ENCODE data around the gene PLCL2. TPM values are rescaled to one million over a fixed set of nuclear protein-coding genes. Genes with fewer than 3 reads are reported as not detected.

PLCL2 gene
- total and polyA plus RNA-seq, 2 donors (not counting 1 experiment from before 2014, with no cell fraction given) = 4.0 to 11.9 TPM

DNA sequence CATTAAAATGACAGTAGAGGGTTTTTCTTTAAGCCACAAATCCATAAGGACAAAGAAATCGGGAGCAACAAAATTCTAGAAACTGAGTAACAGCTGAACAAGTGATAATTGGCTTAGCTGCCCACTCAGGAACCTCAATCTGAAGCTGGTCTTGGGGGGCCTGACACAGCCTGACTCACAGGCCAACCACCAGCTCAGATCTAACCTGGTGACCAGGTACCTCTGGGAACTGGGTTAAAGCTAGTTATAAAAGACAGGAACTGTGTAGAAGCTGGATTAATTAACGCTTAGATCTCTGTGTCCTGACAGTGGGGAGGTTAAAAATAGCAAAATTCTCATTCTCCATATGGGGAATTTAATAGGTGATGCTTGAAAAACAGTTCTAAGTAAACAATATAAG lies 161.9 kb downstream of the PLCL2 start:
- H3K4me3 ChIP-seq (replicated peaks in 1 of 4; ENCODE audit: control extremely low read depth in 1 of 4, insufficient read depth in 1 of 4, low read depth in 3 of 4, low read length in 4 of 4) = no peak overlapping the region
- no peak overlapping the region for H3K27ac ChIP-seq (ENCODE audit: insufficient read depth, low read length)
- H3K79me2 ChIP-seq (ENCODE audit: control insufficient read depth, insufficient read depth, low read length) = no peaks in the 10 kb centered on the region
- H4K20me1 ChIP-seq (ENCODE audit: control insufficient read depth, extremely low read depth, insufficient read depth, low read length) = no peaks in the 10 kb centered on the region
- H3K27me3 ChIP-seq (ENCODE audit: control insufficient read depth, insufficient read depth, low read length) = no peaks in the 10 kb centered on the region
- DNase-seq (ENCODE audit: low read depth in 2 of 2) = no peak
- no peaks in the 10 kb centered on the region for H3K36me3 ChIP-seq (ENCODE audit: control insufficient read depth, insufficient read depth, low read length)
- H3K9me3 ChIP-seq (ENCODE audit: control insufficient read depth, insufficient read depth, low read depth, low read length) = no peaks in the 10 kb centered on the region
- no peak overlapping the region for H3K4me2 ChIP-seq (ENCODE audit: extremely low read depth, insufficient read depth, low read length)
- no peaks in the 10 kb centered on the region for H3K4me1 ChIP-seq (ENCODE audit: control insufficient read depth, extremely low read depth, insufficient read depth, low read length)
- TF ChIP-seq, protein P1, sequence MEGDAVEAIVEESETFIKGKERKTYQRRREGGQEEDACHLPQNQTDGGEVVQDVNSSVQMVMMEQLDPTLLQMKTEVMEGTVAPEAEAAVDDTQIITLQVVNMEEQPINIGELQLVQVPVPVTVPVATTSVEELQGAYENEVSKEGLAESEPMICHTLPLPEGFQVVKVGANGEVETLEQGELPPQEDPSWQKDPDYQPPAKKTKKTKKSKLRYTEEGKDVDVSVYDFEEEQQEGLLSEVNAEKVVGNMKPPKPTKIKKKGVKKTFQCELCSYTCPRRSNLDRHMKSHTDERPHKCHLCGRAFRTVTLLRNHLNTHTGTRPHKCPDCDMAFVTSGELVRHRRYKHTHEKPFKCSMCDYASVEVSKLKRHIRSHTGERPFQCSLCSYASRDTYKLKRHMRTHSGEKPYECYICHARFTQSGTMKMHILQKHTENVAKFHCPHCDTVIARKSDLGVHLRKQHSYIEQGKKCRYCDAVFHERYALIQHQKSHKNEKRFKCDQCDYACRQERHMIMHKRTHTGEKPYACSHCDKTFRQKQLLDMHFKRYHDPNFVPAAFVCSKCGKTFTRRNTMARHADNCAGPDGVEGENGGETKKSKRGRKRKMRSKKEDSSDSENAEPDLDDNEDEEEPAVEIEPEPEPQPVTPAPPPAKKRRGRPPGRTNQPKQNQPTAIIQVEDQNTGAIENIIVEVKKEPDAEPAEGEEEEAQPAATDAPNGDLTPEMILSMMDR (conservative IDR thresholded peaks at IDR 0.05 in 1 of 2, IDR thresholded peaks at IDR 0.05 in 1 of 2; ENCODE audit: low read depth in 1 of 2, low read length in 2 of 2) = no peak
- no peak for TF ChIP-seq EZH2 (IDR thresholded peaks at IDR 0.05; ENCODE audit: low read length, missing control alignments)
- H3K9ac ChIP-seq (ENCODE audit: insufficient read depth, low read length) = no peak overlapping the region
- H2AFZ ChIP-seq (ENCODE audit: low read length) = no peak overlapping the region

DNA sequence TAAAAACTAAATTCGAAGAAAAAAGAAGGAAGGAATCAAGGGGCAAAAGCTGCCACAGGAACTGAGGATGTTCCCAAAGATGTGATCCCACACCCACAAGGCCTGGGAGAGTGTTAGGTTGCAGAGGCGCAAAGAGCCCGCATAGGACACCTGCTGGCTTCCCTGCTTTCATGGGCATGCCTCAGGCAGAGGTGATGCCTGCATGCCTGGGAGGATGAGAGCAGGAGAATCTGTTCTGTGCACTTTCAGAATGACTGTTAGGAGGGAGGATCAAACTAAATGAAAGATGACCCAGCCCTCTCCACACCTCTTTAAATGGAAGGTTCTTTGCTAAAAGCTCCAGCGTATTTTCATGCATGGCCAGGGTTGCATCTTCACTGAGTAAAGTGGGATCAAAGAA lies 162.4 kb downstream of the PLCL2 start:
- no peaks in the 10 kb centered on the region for H3K9me3 ChIP-seq (ENCODE audit: control insufficient read depth, insufficient read depth, low read depth, low read length)
- H3K4me3 ChIP-seq (replicated peaks in 1 of 4; ENCODE audit: control extremely low read depth in 1 of 4, insufficient read depth in 1 of 4, low read depth in 3 of 4, low read length in 4 of 4) = no peak overlapping the region
- H4K20me1 ChIP-seq (ENCODE audit: control insufficient read depth, extremely low read depth, insufficient read depth, low read length) = no peaks in the 10 kb centered on the region
- no peaks in the 10 kb centered on the region for H3K79me2 ChIP-seq (ENCODE audit: control insufficient read depth, insufficient read depth, low read length)
- TF ChIP-seq, protein P1 (conservative IDR thresholded peaks at IDR 0.05 in 1 of 2, IDR thresholded peaks at IDR 0.05 in 1 of 2; ENCODE audit: low read depth in 1 of 2, low read length in 2 of 2) = no peak
- TF ChIP-seq EZH2 (IDR thresholded peaks at IDR 0.05; ENCODE audit: low read length, missing control alignments) = no peak
- DNase-seq (ENCODE audit: low read depth in 2 of 2) = no peak
- no peaks in the 10 kb centered on the region for H3K4me1 ChIP-seq (ENCODE audit: control insufficient read depth, extremely low read depth, insufficient read depth, low read length)
- H3K36me3 ChIP-seq (ENCODE audit: control insufficient read depth, insufficient read depth, low read length) = no peaks in the 10 kb centered on the region
- H2AFZ ChIP-seq (ENCODE audit: low read length) = no peak overlapping the region
- H3K27ac ChIP-seq (ENCODE audit: insufficient read depth, low read length) = no peak overlapping the region
- H3K4me2 ChIP-seq (ENCODE audit: extremely low read depth, insufficient read depth, low read length) = no peak overlapping the region
- no peak overlapping the region for H3K9ac ChIP-seq (ENCODE audit: insufficient read depth, low read length)
- H3K27me3 ChIP-seq (ENCODE audit: control insufficient read depth, insufficient read depth, low read length) = no peaks in the 10 kb centered on the region

DNA sequence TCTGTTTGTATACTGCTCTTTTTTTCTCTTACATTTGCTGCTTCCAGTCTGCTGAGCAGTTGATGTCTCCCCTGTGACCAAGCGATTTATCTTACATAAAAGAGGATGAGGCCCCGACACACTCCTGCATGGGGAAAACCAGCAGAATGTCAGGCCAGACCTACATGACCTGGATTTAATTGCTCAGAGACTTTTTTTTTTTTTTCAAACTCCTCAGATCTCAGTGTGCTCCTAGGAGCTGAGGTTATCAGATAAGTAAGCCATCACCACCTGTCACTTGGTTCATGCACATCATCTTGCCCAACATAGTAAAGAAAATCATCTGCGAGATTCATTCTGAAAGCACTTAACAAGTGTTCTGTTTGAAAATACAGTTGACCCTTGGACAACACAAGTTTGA lies 163.1 kb downstream of the PLCL2 start:
- Histone ChIP-seq H3K9ac (ENCODE audit: insufficient read depth, low read length) (no peak overlapping the region), H3K79me2 (ENCODE audit: control insufficient read depth, insufficient read depth, low read length) (no peaks in the 10 kb centered on the region), H3K9me3 (ENCODE audit: control insufficient read depth, insufficient read depth, low read depth, low read length) (no peaks in the 10 kb centered on the region), H4K20me1 (ENCODE audit: control insufficient read depth, extremely low read depth, insufficient read depth, low read length) (no peaks in the 10 kb centered on the region), H3K27ac (ENCODE audit: insufficient read depth, low read length) (no peak overlapping the region), H3K4me2 (ENCODE audit: extremely low read depth, insufficient read depth, low read length) (no peak overlapping the region), H3K4me1 (ENCODE audit: control insufficient read depth, extremely low read depth, insufficient read depth, low read length) (no peaks in the 10 kb centered on the region), H3K4me3 (replicated peaks in 1 of 4; ENCODE audit: control extremely low read depth in 1 of 4, insufficient read depth in 1 of 4, low read depth in 3 of 4, low read length in 4 of 4) (no peak overlapping the region), H2AFZ (ENCODE audit: low read length) (no peak overlapping the region), H3K27me3 (ENCODE audit: control insufficient read depth, insufficient read depth, low read length) (no peaks in the 10 kb centered on the region), H3K36me3 (ENCODE audit: control insufficient read depth, insufficient read depth, low read length) (no peaks in the 10 kb centered on the region)
- TF ChIP-seq, protein P1 (conservative IDR thresholded peaks at IDR 0.05 in 1 of 2, IDR thresholded peaks at IDR 0.05 in 1 of 2; ENCODE audit: low read depth in 1 of 2, low read length in 2 of 2) = no peak
- no peak for TF ChIP-seq EZH2 (IDR thresholded peaks at IDR 0.05; ENCODE audit: low read length, missing control alignments)
- no peak for DNase-seq (ENCODE audit: low read depth in 2 of 2)
